HepG2 (cell line): ENCODE measurements around the gene CAPN12. TPM values are rescaled to one million over a fixed set of nuclear protein-coding genes. Genes with fewer than 3 reads are reported as not detected.

Source experiments
- ARID2 ChIP-seq: sonication (generic); formaldehyde crosslinking; IDR thresholded peaks from 2 replicates; pipeline ENCODE4 v1.8.1; 2022; ENCODE audit warnings: mild to moderate bottlenecking, missing genetic modification reagents, borderline replicate concordance
- ATF5 ChIP-seq: sonication (generic); formaldehyde crosslinking; IDR thresholded peaks from 2 replicates; pipeline ENCODE4 v1.4.0; 2020; ENCODE audit warnings: mild to moderate bottlenecking, low read depth, missing genetic modification reagents
- DZIP1 ChIP-seq: sonication (generic); formaldehyde crosslinking; IDR thresholded peaks from 2 replicates; pipeline ENCODE4 v1.5.0; 2020; ENCODE audit warnings: mild to moderate bottlenecking, missing genetic modification reagents
- FIP1L1 ChIP-seq: fragments of 200-400 bp; formaldehyde crosslinking; IDR thresholded peaks from 2 replicates; pipeline ENCODE4 v1.6.1; 2018; ENCODE audit warnings: low read depth, mild to moderate bottlenecking, low read length, moderate library complexity, borderline replicate concordance; ENCODE audit not compliant: insufficient read depth
- FOXK2 ChIP-seq: fragments of 450-650 bp; IDR thresholded peaks from 2 replicates; pipeline ENCODE4 v1.6.1; 2016
- HNRNPLL ChIP-seq: fragments of 200-400 bp; formaldehyde crosslinking; IDR thresholded peaks from 2 replicates; pipeline ENCODE4 v1.6.1; 2017; ENCODE audit warnings: mild to moderate bottlenecking, low read depth, low read length; ENCODE audit not compliant: poor library complexity, severe bottlenecking
- IRX3 ChIP-seq: sonication (generic); formaldehyde crosslinking; IDR thresholded peaks from 2 replicates; pipeline ENCODE4 v1.8.1; 2023; ENCODE audit warnings: mild to moderate bottlenecking, low read depth, missing genetic modification reagents, borderline replicate concordance
- KLF12 ChIP-seq: sonication (generic); formaldehyde crosslinking; IDR thresholded peaks from 2 replicates; pipeline ENCODE4 v1.4.0; 2020; ENCODE audit warnings: missing genetic modification reagents, borderline replicate concordance
- MLX ChIP-seq: IDR thresholded peaks from 2 replicates; pipeline ENCODE4 v1.6.1; 2016
- MYNN ChIP-seq: sonication (generic); formaldehyde crosslinking; IDR thresholded peaks from 2 replicates; pipeline ENCODE4 v1.4.0; 2020; ENCODE audit warnings: mild to moderate bottlenecking, low read depth, missing genetic modification reagents
- NR2F1 ChIP-seq, 2 experiments: fragments of 450-650 bp in 1 of 2; formaldehyde crosslinking in 1 of 2; IDR thresholded peaks; 2 replicates each; pipeline versions ENCODE4 v1.5.0 to v1.6.1; 2016 to 2020; ENCODE audit warnings: mild to moderate bottlenecking in 1 of 2, missing compliant biosample characterization in 1 of 2, missing genetic modification reagents in 1 of 2, moderate library complexity in 1 of 2
- NR3C1 ChIP-seq: sonication (generic); formaldehyde crosslinking; IDR thresholded peaks from 2 replicates; pipeline ENCODE4 v1.4.0; 2020; ENCODE audit warnings: missing genetic modification reagents
- POLR2AphosphoS5 ChIP-seq: IDR thresholded peaks from 2 replicates; pipeline ENCODE4 v1.6.1; 2012; ENCODE audit warnings: low read depth, low read length
- PREB ChIP-seq: sonication (generic); formaldehyde crosslinking; IDR thresholded peaks from 2 replicates; pipeline ENCODE4 v1.4.0; 2020; ENCODE audit warnings: missing genetic modification reagents
- RBFOX2 ChIP-seq: fragments of 200-400 bp; formaldehyde crosslinking; IDR thresholded peaks from 2 replicates; pipeline ENCODE4 v1.6.1; 2017; ENCODE audit warnings: low read depth, mild to moderate bottlenecking, low read length
- RBM39 ChIP-seq: fragments of 200-400 bp; formaldehyde crosslinking; IDR thresholded peaks from one replicate; pipeline ENCODE4 v1.6.1; 2018; ENCODE audit warnings: antibody characterized with exemption, mild to moderate bottlenecking, low read depth, low read length; ENCODE audit not compliant: poor library complexity, severe bottlenecking
- RFX1 ChIP-seq: fragments of 450-650 bp; IDR thresholded peaks from 2 replicates; pipeline ENCODE4 v1.6.1; 2017
- ZBTB2 ChIP-seq: sonication (generic); formaldehyde crosslinking; IDR thresholded peaks from 2 replicates; pipeline ENCODE4 v1.8.0; 2022; ENCODE audit warnings: low read depth, missing genetic modification reagents
- ZNF33A ChIP-seq: sonication (generic); formaldehyde crosslinking; IDR thresholded peaks from 2 replicates; pipeline ENCODE4 v1.5.1; 2020; ENCODE audit warnings: missing genetic modification reagents, mild to moderate bottlenecking, moderate library complexity, borderline replicate concordance
- ZNF432 ChIP-seq: sonication (generic); formaldehyde crosslinking; IDR thresholded peaks from 2 replicates; pipeline ENCODE4 v1.5.0; 2020; ENCODE audit warnings: missing genetic modification reagents, mild to moderate bottlenecking, borderline replicate concordance
- ZNF451 ChIP-seq: sonication (generic); formaldehyde crosslinking; IDR thresholded peaks from 2 replicates; pipeline ENCODE4 v1.5.0; 2020; ENCODE audit warnings: mild to moderate bottlenecking, missing genetic modification reagents
- ZNF501 ChIP-seq: sonication (generic); formaldehyde crosslinking; IDR thresholded peaks from 2 replicates; pipeline ENCODE4 v1.5.1; 2020; ENCODE audit warnings: mild to moderate bottlenecking, moderate library complexity, missing genetic modification reagents
- ZNF510 ChIP-seq: sonication (generic); formaldehyde crosslinking; IDR thresholded peaks from 2 replicates; pipeline ENCODE4 v1.4.0; 2020; ENCODE audit warnings: low read depth, mild to moderate bottlenecking, missing genetic modification reagents
- ZNF878 ChIP-seq: sonication (generic); formaldehyde crosslinking; IDR thresholded peaks from 2 replicates; pipeline ENCODE4 v1.8.1; 2023; ENCODE audit warnings: mild to moderate bottlenecking, missing genetic modification reagents, moderate library complexity
- ZSCAN25 ChIP-seq: sonication (generic); formaldehyde crosslinking; IDR thresholded peaks from 2 replicates; pipeline ENCODE4 v1.8.0; 2022; ENCODE audit warnings: mild to moderate bottlenecking, missing genetic modification reagents
- polyA plus RNA-seq, 8 experiments: library from polyadenylated mRNA; depleted of rRNA in 3 of 8; stranded (reverse) in 7 of 8; unstranded in 1 of 8; fragments of >200 nt; fragmentation: Illumina TruSeq in 4 of 8; extraction: Trizol in 4 of 8; gene quantifications; 2 replicates each; pipeline versions ENCODE4 v1.2.1 to v1.2.3, GENCODE V29; 2011 to 2016; ENCODE audit warnings: low read depth in 4 of 8, missing spikeins in 1 of 8, mixed read lengths in 1 of 8; ENCODE audit not compliant: insufficient read depth in 1 of 8
- total RNA-seq, 5 experiments: library from RNA; depleted of rRNA; stranded (reverse); fragments of >200 nt; fragmentation: Illumina TruSeq; extraction: Trizol; gene quantifications; 2 replicates each; pipeline ENCODE4 v1.2.3, GENCODE V29; 2016; ENCODE audit warnings: low read depth in 1 of 5

Gene CAPN12
- total and polyA plus RNA-seq, 2 of the 13 experiments (the other 11 are each of a cell fraction or from before 2014, with no cell fraction given), result 1.6 to 13.6 TPM

- TF ChIP-seq RBM39 (no peak), ZNF33A (CRISPR knock-in tag) (no peak), PREB (CRISPR knock-in tag) (no peak), IRX3 (CRISPR knock-in tag) (no peak), POLR2AphosphoS5 (peak; percentile 47; the same call in 1 of the 2 replicates), MYNN (CRISPR knock-in tag) (no peak), ZSCAN25 (CRISPR knock-in tag) (no peak), ZNF510 (CRISPR knock-in tag) (no peak), MLX (peak; percentile 91), NR2F1 (CRISPR knock-in tag; IDR thresholded peaks at IDR 0.05) (peak; percentile 16 to 53; a peak in 2 of 4 replicates), ZNF878 (CRISPR knock-in tag) (no peak), RFX1 (peak; percentile 27; the same call in 1 of the 2 replicates), NR3C1 (CRISPR knock-in tag) (no peak), FOXK2 (peak; percentile 51; the same call in 1 of the 2 replicates), ATF5 (no peak), DZIP1 (no peak), KLF12 (CRISPR knock-in tag) (no peak), RBFOX2 (no peak), ZNF501 (CRISPR knock-in tag) (no peak), ZNF451 (CRISPR knock-in tag) (no peak), HNRNPLL (no peak), ZBTB2 (CRISPR knock-in tag) (no peak), ZNF432 (CRISPR knock-in tag) (no peak), ARID2 (CRISPR knock-in tag) (no peak; the same call in 1 of the 2 replicates), FIP1L1 (no peak)
Measured at GRCh38 chr19:38759590-38760003, 15.3 kb upstream of the CAPN12 start (continued).
